ENCODE results near the gene CDH8.

DNA sequence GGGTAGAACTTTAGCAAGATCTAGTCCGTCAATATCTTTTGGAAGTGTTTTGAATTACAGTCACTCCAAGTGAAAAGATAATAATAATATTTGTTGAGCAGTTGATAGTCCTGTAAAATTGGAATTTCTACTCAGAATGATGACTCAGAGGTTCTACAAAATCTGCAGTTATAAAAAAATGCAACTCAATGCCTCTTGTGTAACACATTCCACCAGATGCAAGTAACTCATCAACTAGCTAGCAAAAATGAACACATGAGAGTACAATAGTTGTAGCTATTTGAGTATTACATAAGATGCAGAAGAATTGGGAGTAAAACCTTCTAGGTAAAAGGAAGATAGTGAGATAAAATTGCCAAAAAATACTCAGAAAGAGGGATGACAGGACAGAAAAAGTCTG, 177.2 kb downstream of the CDH8 start:
- TF ChIP-seq, protein P1, sequence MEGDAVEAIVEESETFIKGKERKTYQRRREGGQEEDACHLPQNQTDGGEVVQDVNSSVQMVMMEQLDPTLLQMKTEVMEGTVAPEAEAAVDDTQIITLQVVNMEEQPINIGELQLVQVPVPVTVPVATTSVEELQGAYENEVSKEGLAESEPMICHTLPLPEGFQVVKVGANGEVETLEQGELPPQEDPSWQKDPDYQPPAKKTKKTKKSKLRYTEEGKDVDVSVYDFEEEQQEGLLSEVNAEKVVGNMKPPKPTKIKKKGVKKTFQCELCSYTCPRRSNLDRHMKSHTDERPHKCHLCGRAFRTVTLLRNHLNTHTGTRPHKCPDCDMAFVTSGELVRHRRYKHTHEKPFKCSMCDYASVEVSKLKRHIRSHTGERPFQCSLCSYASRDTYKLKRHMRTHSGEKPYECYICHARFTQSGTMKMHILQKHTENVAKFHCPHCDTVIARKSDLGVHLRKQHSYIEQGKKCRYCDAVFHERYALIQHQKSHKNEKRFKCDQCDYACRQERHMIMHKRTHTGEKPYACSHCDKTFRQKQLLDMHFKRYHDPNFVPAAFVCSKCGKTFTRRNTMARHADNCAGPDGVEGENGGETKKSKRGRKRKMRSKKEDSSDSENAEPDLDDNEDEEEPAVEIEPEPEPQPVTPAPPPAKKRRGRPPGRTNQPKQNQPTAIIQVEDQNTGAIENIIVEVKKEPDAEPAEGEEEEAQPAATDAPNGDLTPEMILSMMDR (IDR thresholded peaks at IDR 0.05) = no peak
- no peak for TF ChIP-seq POLR2A (IDR thresholded peaks at IDR 0.05)
